Upper lobe of left lung (tissue), 4 donors: ENCODE results near the gene UBE2L3.
"Not testable (repeated sequence)": the region's sequence is repeated elsewhere in the genome, so short reads cannot be mapped to it uniquely, and the experiment has no call there.

ENCODE experiments used
- CTCF ChIP-seq, 6 experiments: fragments of 450-650 bp in 4 of 6; fragments of 200-600 bp in 2 of 6; sonication (generic) in 2 of 6; IDR thresholded peaks; one replicate each; pipeline ENCODE4 v1.5.1; 2016 to 2019; ENCODE audit warnings: antibody characterized with exemption in 6 of 6
- EP300 ChIP-seq, 4 donors: sonication (generic); formaldehyde crosslinking; IDR thresholded peaks; one replicate each; pipeline ENCODE4 v1.5.1; 2017; ENCODE audit warnings: antibody characterized with exemption in 4 of 4, control low read depth in 2 of 4
- POLR2A ChIP-seq, 4 donors: fragments of 450-650 bp; IDR thresholded peaks; one replicate each; pipeline ENCODE4 v1.5.1; 2016 to 2017; ENCODE audit warnings: antibody characterized with exemption in 4 of 4, mild to moderate bottlenecking in 2 of 4
- POLR2AphosphoS5 ChIP-seq, 2 donors: sonication (generic); formaldehyde crosslinking; IDR thresholded peaks; one replicate each; pipeline ENCODE4 v1.5.1; 2017; ENCODE audit warnings: antibody characterized with exemption in 2 of 2

DNA sequence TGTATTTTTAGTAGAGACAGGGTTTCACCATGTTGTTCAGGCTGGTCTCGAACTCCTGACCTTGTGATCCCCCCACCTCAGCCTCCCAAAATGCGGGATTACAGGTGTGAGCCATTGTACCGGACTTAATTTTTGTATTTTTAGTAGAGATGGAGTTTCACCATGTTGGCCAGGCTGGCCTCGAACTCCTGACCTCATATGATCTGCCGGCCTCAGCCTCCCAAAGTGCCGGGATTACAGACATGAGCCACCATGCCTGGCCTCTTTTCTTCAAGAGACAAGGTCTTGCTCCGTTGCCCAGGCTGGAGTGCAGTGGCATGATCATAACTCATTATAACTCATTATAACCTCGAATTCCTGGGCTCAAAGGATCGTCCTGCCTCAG lies 13.1 kb downstream of the UBE2L3 start:
- TF ChIP-seq CTCF, POLR2A, EP300, POLR2AphosphoS5 (IDR thresholded peaks at IDR 0.05): not testable (repeated sequence)
